SK-N-SH (cell line): Measurements from ENCODE around the gene KIF19.

ENCODE experiments used
- CTCF ChIP-seq: fragments of 200-600 bp; sonication (generic); IDR thresholded peaks from 2 replicates; pipeline ENCODE4 v1.6.1; 2017; ENCODE audit warnings: antibody characterized with exemption, mild to moderate bottlenecking, moderate library complexity
- IRF3 ChIP-seq: fragments of 150-350 bp; IDR thresholded peaks from 2 replicates; pipeline ENCODE4 v1.6.1; 2016; ENCODE audit warnings: mild to moderate bottlenecking, low read depth, low read length
- JUND ChIP-seq: IDR thresholded peaks from 2 replicates; pipeline ENCODE4 v1.4.0; 2012
- MAX ChIP-seq: IDR thresholded peaks from 2 replicates; pipeline ENCODE4 v1.4.0; 2012; ENCODE audit warnings: low read depth
- POLR2AphosphoS5 ChIP-seq: IDR thresholded peaks from 2 replicates; pipeline ENCODE4 v1.6.1; 2012; ENCODE audit warnings: low read depth, low read length
- RAD21 ChIP-seq: IDR thresholded peaks from 2 replicates; pipeline ENCODE4 v1.6.1; 2012; ENCODE audit warnings: mild to moderate bottlenecking, low read length
- SMC3 ChIP-seq: IDR thresholded peaks from 2 replicates; pipeline ENCODE4 v1.6.1; 2012; ENCODE audit warnings: low read depth, low read length, improper control_type of control experiment
- USF2 ChIP-seq: fragments of 150-350 bp; IDR thresholded peaks from 2 replicates; pipeline ENCODE4 v1.6.1; 2017; ENCODE audit warnings: antibody characterized with exemption, low read length, low read depth, borderline replicate concordance

- TF ChIP-seq RAD21 (no peak), MAX (no peak), USF2 (no peak), IRF3 (no peak), POLR2AphosphoS5 (no peak), JUND (no peak), CTCF (no peak), SMC3 (no peak)
Observed at GRCh38 chr17:74404789-74405188, 78.8 kb downstream of the KIF19 start.
